ENCODE results near the gene PON3.

The PON3 gene

DNA sequence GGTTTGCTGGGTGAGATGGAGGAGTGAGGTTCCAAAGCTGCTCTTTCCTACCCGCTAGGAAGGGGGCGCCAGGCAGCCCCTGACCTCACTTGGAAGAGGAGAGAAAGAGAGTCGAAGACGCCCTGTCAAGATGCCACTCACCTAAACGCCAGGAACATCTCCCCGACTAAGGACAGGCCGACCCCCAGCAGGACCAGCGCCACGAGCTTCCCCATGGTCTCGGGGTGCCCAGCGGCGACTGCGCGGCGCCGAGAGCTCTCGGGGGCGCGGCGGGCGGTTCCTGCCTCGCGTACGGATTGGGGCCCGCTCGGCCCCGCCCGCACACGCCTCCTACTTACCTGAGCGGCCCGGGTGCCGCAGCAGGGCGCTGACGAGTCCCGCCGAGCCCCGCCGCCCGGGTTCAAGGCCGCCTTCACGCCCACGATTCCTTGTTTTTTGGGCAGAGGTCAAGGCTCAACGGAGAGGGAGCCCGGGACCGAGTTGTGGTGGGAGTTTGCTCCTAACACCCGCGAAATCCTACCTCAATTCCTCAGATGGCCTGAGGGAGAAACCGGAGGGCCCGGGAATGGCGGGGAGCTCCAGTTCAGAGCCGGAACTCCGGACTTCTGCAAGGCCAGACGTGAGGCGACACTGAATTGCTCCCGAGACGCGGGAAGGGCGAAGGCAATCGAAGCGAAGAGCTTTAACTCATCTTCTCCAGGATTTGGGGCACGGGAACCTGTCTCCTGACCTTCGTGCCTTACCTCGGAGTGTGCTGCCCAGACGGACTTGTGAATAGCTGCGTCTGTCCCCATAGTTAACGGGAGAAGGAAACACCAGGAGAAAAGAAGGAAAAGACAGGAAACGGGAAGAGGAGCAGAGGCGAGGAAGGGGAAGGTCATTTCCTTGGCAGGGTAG is at the start of gene PON3:
PON3 (minus strand) TSS at position 240 of the 897 bp plus-strand sequence; CDS start at position 215, 25 bp downstream.
- no peak for DNase-seq (ENCODE audit: low spot score)

- no peak for DNase-seq (ENCODE audit: low spot score)
These were observed 48.6 kb upstream of the PON3 start for GRCh38 chr7:95444796-95445195.

GRCh38 chr7:95441042-95441823 is 45.1 kb upstream of the PON3 start:
- no peak for DNase-seq (ENCODE audit: low spot score)

GRCh38 chr7:95440394-95441038 is 44.3 kb upstream of the PON3 start:
- DNase-seq (ENCODE audit: low spot score) = no peak

- DNase-seq (ENCODE audit: low spot score) = no peak
These were observed 40.2 kb upstream of the PON3 start for GRCh38 chr7:95436407-95436806.

DNA sequence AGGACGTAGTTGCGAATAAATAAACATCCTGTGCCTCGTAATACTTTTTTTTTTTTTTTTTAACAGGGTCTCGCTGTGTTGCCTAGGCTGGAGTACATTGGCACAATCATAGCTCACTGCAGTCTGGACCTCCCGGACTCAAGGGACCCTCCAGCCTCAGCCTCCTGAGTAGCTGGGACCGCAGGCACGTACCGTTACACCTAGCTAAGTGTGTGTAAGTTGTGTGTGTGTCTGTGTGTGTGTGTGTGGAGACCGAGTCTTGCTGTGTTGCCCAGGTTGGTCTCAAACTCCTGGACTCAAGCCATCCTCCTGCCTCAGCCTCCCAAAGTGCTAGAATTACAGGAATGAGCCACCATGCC is 39.2 kb upstream of the PON3 start:
- no peak for DNase-seq (ENCODE audit: low spot score)

DNA sequence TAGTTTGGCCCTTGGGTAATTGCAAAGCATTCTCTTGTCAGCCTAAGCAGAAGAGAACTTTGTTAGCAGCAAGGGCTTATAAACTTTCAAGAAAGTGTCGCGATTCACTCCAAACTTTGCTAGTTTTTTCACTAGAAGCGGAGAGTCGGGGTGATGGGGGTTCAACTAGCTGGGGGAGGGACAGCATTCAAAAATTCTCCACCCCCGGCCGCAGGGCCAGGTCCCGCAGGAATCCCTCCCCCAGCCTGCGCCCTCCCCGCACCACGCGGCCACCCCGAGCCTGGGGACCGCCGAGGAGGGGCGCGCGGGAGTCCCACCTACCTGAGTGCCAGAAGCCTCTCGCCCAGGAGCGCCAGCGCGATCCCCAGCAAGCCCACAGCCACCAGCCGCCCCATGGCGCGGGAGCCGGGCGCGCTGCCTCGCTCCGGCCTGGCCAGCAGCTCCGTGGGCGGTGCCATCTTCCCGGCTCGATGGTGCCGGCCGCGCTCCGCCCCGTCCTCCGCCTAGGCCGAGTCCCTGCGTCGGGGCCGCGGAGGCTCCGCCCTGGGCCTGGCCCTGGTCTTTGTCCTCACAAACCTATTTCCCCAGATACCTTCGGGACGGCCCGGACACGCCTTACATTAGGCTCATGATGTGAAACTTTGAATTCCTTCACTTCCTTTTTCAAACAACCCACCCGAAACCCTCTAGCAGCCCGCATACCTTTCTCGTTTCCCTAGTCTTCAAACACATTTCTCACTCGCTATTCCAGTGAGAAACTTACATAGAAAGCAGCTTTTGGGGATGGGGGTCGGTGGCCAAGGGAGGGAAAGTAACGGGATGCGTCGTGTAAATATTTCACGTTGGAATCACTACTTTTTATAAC is 38.6 kb upstream of the PON3 start, which contains the start of gene PON2:
PON2 (minus strand) TSS at position 472 of the 865 bp plus-strand sequence; CDS start at position 395, 77 bp downstream.
- peak; percentile 49 for DNase-seq (ENCODE audit: low spot score)

GRCh38 chr7:95433952-95434556 is 37.9 kb upstream of the PON3 start:
- DNase-seq (ENCODE audit: low spot score) = no peak

DNA sequence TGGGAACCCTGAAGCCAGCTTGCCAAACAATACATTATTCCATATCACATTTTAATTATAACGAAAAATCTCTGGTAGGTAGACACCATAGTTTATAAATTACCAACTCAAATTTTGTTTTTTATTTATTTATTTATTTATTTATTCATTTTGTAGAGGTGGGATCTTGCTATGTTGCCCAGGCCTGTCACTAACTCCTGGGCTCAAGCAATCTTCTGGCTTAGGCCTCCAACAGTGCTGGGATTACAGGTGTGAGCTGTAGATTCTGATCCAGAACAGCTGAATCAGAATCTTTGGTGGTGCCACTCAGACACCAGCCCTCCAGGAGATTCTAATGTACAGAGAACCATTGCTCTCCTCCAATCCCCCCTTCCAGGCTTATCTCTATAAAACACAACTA is 37.0 kb upstream of the PON3 start:
- DNase-seq (ENCODE audit: low spot score) = no peak

DNA sequence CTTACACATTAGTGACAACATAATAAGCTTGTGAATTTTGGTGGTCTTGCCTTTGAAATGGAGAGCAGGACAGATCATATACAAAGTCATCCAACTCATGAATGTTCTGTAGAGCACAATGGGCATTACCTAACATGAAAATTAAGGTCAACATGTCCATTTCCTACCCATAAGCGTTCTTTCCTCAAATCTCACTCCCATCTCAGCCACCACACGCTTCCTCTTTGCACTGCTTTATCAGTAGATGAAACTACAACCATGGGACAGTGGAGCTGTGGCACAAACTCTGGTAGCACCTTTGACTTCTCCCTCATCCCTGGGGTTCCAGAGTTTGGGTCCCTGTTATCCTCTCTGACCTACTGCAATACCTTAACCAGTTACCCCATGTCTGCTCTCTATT is 36.4 kb upstream of the PON3 start:
- DNase-seq (ENCODE audit: low spot score) = no peak

GRCh38 chr7:95430864-95431263 is 34.7 kb upstream of the PON3 start:
- no peak for DNase-seq (ENCODE audit: low spot score)

- no peak for DNase-seq (ENCODE audit: low spot score)
These were observed 33.2 kb upstream of the PON3 start for GRCh38 chr7:95429241-95429990.

GRCh38 chr7:95427914-95428516 is 31.8 kb upstream of the PON3 start:
- no peak for DNase-seq (ENCODE audit: low spot score)

- no peak for DNase-seq (ENCODE audit: low spot score)
These were observed 31.0 kb upstream of the PON3 start for GRCh38 chr7:95427166-95427565.

DNA sequence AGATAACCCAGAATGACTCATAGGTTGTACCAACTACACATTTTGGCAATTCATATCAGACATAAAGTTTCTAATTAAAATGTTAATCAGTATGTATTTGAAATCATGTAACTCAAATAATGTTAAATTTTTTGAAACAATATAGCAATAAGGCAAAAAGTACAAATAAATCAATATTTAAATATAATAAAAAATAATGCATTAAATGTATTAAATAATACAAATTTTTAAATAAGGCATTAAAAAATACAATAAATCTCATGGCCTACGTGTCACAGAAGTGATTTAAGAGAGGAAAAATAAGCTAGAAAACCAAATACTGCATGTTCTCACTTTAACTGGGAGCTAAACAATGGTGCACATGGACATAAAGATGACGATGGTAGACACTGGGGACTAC is 29.5 kb upstream of the PON3 start:
- no peak for DNase-seq (ENCODE audit: low spot score)

DNA sequence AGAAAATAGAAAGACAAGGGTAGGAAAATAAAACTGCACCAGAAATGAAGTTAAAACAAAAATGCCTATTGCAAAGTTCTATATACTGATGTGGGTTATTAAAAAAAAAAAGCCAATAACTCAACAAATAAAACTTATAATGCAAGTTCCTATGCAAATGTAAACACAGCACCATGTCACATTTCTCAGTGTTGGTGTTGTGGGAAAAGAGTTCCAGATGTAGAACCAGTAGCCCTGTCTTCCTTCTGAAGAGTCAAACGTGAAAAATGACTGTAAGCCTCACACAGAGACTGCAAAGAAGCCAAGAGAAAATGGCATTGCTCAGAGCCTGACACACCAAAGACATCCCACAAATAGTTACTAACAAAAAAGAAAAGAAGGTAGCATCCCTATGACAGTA is 28.5 kb upstream of the PON3 start:
- DNase-seq (ENCODE audit: low spot score) = no peak

- DNase-seq (ENCODE audit: low spot score) = no peak
These were observed 25.8 kb upstream of the PON3 start for GRCh38 chr7:95421847-95422444.

GRCh38 chr7:95421000-95421846 is 25.0 kb upstream of the PON3 start:
- DNase-seq (ENCODE audit: low spot score) = no peak

DNA sequence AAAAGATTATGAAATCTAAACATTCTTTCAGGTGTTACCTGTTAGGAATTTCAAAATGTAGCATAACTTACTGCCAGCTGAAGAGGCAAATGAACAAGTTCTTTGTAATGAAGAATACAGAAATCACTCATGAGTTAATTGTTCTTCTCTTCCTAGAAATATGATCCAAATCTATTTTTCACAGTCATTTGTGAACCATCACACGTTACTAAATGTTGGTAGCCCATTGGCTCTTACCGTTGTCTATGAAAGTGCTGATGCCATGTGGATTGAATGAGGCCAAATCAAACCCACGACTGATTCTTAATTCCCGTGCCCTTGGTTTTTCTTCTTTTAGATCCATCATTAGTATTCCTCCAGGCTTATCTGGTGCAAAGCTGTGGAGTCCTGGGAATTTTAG is 15.9 kb upstream of the PON3 start:
- DNase-seq (ENCODE audit: low spot score) = no peak

Data from cerebellar cortex (tissue), 1 donor.